GM19240 (cell line): ENCODE measurements around the gene RILP.

Experiments
- DNase-seq: peaks from one replicate; pipeline ENCODE4 v3.0.0; 2011; ENCODE audit warnings: low spot score; ENCODE audit not compliant: insufficient read length

Gene RILP

GRCh38 chr17:1648173-1648962, 1.3 kb downstream of the RILP start:
- DNase-seq, result no peak

- DNase-seq, result no peak
Observed at GRCh38 chr17:1647802-1648171, 1.9 kb downstream of the RILP start.

GRCh38 chr17:1646199-1646875, 3.3 kb downstream of the RILP start:
- no peak for DNase-seq

- no peak for DNase-seq
Observed at GRCh38 chr17:1645207-1646171, 4.2 kb downstream of the RILP start, which contains the start of gene SCARF1. SCARF1 (minus strand) TSS chr17:1645732; CDS start chr17:1645697, 35 bp downstream.

- DNase-seq, result peak; percentile 73
Observed at GRCh38 chr17:1644493-1645206, 5.0 kb downstream of the RILP start.

- DNase-seq, result no peak
Observed at GRCh38 chr17:1643999-1644492, 5.6 kb downstream of the RILP start.

GRCh38 chr17:1643293-1643998, 6.2 kb downstream of the RILP start:
- peak; percentile 52 for DNase-seq

GRCh38 chr17:1641065-1641403, 8.6 kb downstream of the RILP start:
- DNase-seq, result no peak

- DNase-seq, result no peak
Observed at GRCh38 chr17:1640329-1641064, 9.2 kb downstream of the RILP start.

GRCh38 chr17:1639549-1640180, 10.0 kb downstream of the RILP start:
- DNase-seq, result no peak

GRCh38 chr17:1638624-1639300, 10.9 kb downstream of the RILP start:
- DNase-seq, result no peak

GRCh38 chr17:1638171-1638590, 11.5 kb downstream of the RILP start:
- DNase-seq, result no peak

GRCh38 chr17:1636732-1637285, 12.9 kb downstream of the RILP start:
- no peak for DNase-seq

- DNase-seq, result no peak
Observed at GRCh38 chr17:1635675-1636465, 13.8 kb downstream of the RILP start.

- DNase-seq, result no peak
Observed at GRCh38 chr17:1634841-1635650, 14.6 kb downstream of the RILP start.

GRCh38 chr17:1630662-1631061, 19.0 kb downstream of the RILP start:
- DNase-seq, result no peak
